MM.1S (cell line): Measurements from ENCODE around the gene PROC.

Source experiments
- DNase-seq: peaks from one replicate; pipeline ENCODE4 v3.0.0-alpha.2; 2015
- H2AFZ ChIP-seq: fragments of 300-600 bp; sonication (generic); 2 replicates; pipeline ENCODE4 v1.6.0; 2016; ENCODE audit warnings: antibody characterized with exemption, low read length
- H3F3A ChIP-seq: fragments of 300-600 bp; sonication (generic); 2 replicates; pipeline ENCODE4 v1.6.1; 2016; ENCODE audit warnings: mild to moderate bottlenecking, antibody characterized with exemption, low read length, moderate library complexity, mixed read lengths; ENCODE audit not compliant: insufficient read depth
- H3K27ac ChIP-seq: fragments of 300-600 bp; sonication (generic); 2 replicates; pipeline ENCODE4 v1.5.1; 2016; ENCODE audit warnings: mild to moderate bottlenecking, low read length
- H3K27me3 ChIP-seq: fragments of 300-600 bp; sonication (generic); replicated peaks from 2 replicates; pipeline ENCODE4 v1.6.0; 2016; ENCODE audit warnings: low read length; ENCODE audit not compliant: insufficient read depth
- H3K36me3 ChIP-seq: fragments of 300-600 bp; sonication (generic); replicated peaks from 2 replicates; pipeline ENCODE4 v1.6.1; 2016; ENCODE audit warnings: mild to moderate bottlenecking, low read length, mixed read lengths; ENCODE audit not compliant: insufficient read depth
- H3K4me1 ChIP-seq: fragments of 300-600 bp; sonication (generic); 2 replicates; pipeline ENCODE4 v1.6.1; 2016; ENCODE audit warnings: low read length, mixed read lengths
- H3K4me2 ChIP-seq: fragments of 300-600 bp; sonication (generic); 2 replicates; pipeline ENCODE4 v1.6.0; 2016; ENCODE audit warnings: low read depth, low read length
- H3K4me3 ChIP-seq: fragments of 300-600 bp; sonication (generic); 2 replicates; pipeline ENCODE4 v1.5.1; 2016; ENCODE audit warnings: low read length, mixed read lengths
- H3K79me2 ChIP-seq: fragments of 300-600 bp; sonication (generic); 2 replicates; pipeline ENCODE4 v1.6.1; 2016; ENCODE audit warnings: mixed run types, low read length, mixed read lengths
- H3K9ac ChIP-seq: fragments of 300-600 bp; sonication (generic); 2 replicates; pipeline ENCODE4 v1.6.1; 2016; ENCODE audit warnings: low read length, mixed read lengths
- H3K9me2 ChIP-seq: fragments of 300-600 bp; sonication (generic); replicated peaks from 2 replicates; pipeline ENCODE4 v1.6.1; 2016; ENCODE audit warnings: mild to moderate bottlenecking, low read length, mixed read lengths; ENCODE audit not compliant: insufficient read depth
- H3K9me3 ChIP-seq: fragments of 300-600 bp; sonication (generic); replicated peaks from 2 replicates; pipeline ENCODE4 v1.6.1; 2016; ENCODE audit warnings: mild to moderate bottlenecking, low read length, mixed read lengths; ENCODE audit not compliant: insufficient read depth
- H4K20me1 ChIP-seq: fragments of 300-600 bp; sonication (generic); 2 replicates; pipeline ENCODE4 v1.6.1; 2016; ENCODE audit warnings: mild to moderate bottlenecking, low read length, moderate library complexity, mixed read lengths; ENCODE audit not compliant: insufficient read depth
- EZH2 ChIP-seq: fragments of 300-600 bp; sonication (generic); optimal IDR thresholded peaks from 2 replicates; pipeline ENCODE3; 2017; ENCODE audit warnings: low read depth, mild to moderate bottlenecking, antibody characterized with exemption, low read length, mixed read lengths
- EZH2phosphoT487 ChIP-seq: fragments of 300-600 bp; sonication (generic); IDR thresholded peaks from 2 replicates; pipeline ENCODE4 v1.6.1; 2018; ENCODE audit warnings: antibody characterized with exemption, low read length
- TF ChIP-seq, protein P1 (sequence below): fragments of 300-600 bp; sonication (generic); IDR thresholded peaks from 2 replicates; pipeline ENCODE4 v1.5.1; 2016; ENCODE audit warnings: antibody characterized with exemption, low read length, mixed read lengths

Gene PROC

DNA sequence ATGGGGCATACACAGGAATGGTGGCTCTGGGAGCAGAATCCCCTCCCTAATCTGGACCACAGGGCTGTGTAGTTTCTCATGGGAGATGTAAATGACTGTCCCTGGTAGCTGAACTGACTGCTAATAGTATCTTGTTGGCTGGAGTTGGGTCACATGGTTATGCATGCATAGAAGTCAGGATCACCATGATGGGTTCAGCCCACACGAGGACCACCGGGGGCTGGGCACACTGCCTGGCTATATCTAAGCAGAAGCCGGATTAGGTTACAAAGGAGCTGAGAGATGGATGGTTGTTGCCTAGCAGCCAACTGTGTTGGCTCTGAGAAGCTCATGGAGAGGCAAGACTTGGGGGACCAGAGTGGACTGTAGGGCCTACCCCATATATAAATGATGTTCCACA is 23.7 kb upstream of the PROC start:
- DNase-seq: no peak
- Histone ChIP-seq H3K9me3 (no peaks in the 10 kb centered on the region), H2AFZ (no peak overlapping the region), H3K27me3 (no peaks in the 10 kb centered on the region), H3K4me3 (no peak overlapping the region), H3K27ac (no peak overlapping the region), H3K9ac (no peak overlapping the region), H3K36me3 (no peaks in the 10 kb centered on the region), H3K9me2 (no peaks in the 10 kb centered on the region), H3K79me2 (no peaks in the 10 kb centered on the region), H3K4me2 (no peak overlapping the region), H4K20me1 (no peaks in the 10 kb centered on the region), H3K4me1 (peaks cover 7% of the 10 kb centered on the region), H3F3A (peaks cover 6% of the 10 kb centered on the region)
- TF ChIP-seq EZH2phosphoT487 (no peak), EZH2 (no peak)
- TF ChIP-seq, protein P1, sequence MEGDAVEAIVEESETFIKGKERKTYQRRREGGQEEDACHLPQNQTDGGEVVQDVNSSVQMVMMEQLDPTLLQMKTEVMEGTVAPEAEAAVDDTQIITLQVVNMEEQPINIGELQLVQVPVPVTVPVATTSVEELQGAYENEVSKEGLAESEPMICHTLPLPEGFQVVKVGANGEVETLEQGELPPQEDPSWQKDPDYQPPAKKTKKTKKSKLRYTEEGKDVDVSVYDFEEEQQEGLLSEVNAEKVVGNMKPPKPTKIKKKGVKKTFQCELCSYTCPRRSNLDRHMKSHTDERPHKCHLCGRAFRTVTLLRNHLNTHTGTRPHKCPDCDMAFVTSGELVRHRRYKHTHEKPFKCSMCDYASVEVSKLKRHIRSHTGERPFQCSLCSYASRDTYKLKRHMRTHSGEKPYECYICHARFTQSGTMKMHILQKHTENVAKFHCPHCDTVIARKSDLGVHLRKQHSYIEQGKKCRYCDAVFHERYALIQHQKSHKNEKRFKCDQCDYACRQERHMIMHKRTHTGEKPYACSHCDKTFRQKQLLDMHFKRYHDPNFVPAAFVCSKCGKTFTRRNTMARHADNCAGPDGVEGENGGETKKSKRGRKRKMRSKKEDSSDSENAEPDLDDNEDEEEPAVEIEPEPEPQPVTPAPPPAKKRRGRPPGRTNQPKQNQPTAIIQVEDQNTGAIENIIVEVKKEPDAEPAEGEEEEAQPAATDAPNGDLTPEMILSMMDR: no peak

- no peaks in the 10 kb centered on the region for H3F3A ChIP-seq
- no peaks in the 10 kb centered on the region for H3K27me3 ChIP-seq
- no peaks in the 10 kb centered on the region for H3K36me3 ChIP-seq
- no peaks in the 10 kb centered on the region for H3K79me2 ChIP-seq
- H3K27ac ChIP-seq: no peak overlapping the region
- H3K9me3 ChIP-seq: no peaks in the 10 kb centered on the region
- no peak overlapping the region for H2AFZ ChIP-seq
- H3K9me2 ChIP-seq: no peaks in the 10 kb centered on the region
- TF ChIP-seq EZH2: no peak
- TF ChIP-seq, protein P1: no peak
- TF ChIP-seq EZH2phosphoT487: no peak
- H3K4me2 ChIP-seq: no peak overlapping the region
- H3K4me1 ChIP-seq: peaks cover 10% of the 10 kb centered on the region
- no peaks in the 10 kb centered on the region for H4K20me1 ChIP-seq
- DNase-seq: no peak
- no peak overlapping the region for H3K9ac ChIP-seq
- H3K4me3 ChIP-seq: no peak overlapping the region
Observed at GRCh38 chr2:127397568-127398238, 20.5 kb upstream of the PROC start.

- Histone ChIP-seq H3K4me1 (peaks cover 10% of the 10 kb centered on the region), H3K4me2 (no peak overlapping the region), H3K9me3 (no peaks in the 10 kb centered on the region), H3K27me3 (no peaks in the 10 kb centered on the region), H3K9me2 (no peaks in the 10 kb centered on the region), H3K27ac (no peak overlapping the region), H3K79me2 (no peaks in the 10 kb centered on the region), H3K4me3 (no peak overlapping the region), H3K9ac (no peak overlapping the region), H3F3A (no peaks in the 10 kb centered on the region), H2AFZ (no peak overlapping the region), H3K36me3 (no peaks in the 10 kb centered on the region), H4K20me1 (no peaks in the 10 kb centered on the region)
- no peak for DNase-seq
- no peak for TF ChIP-seq EZH2
- TF ChIP-seq EZH2phosphoT487: no peak
- TF ChIP-seq, protein P1: no peak
Observed at GRCh38 chr2:127398239-127398590, 20.0 kb upstream of the PROC start.
